HepG2 (cell line): ENCODE measurements around the gene HDAC3. TPM values are rescaled to one million over a fixed set of nuclear protein-coding genes. Genes with fewer than 3 reads are reported as not detected.

ENCODE experiments used
- CCAR2 ChIP-seq: fragments of 200-400 bp; formaldehyde crosslinking; optimal IDR thresholded peaks from 2 replicates; pipeline ENCODE3; 2018; ENCODE audit warnings: low read depth, mild to moderate bottlenecking, low read length, moderate library complexity
- DR1 ChIP-seq: sonication (generic); formaldehyde crosslinking; IDR thresholded peaks from 2 replicates; pipeline ENCODE4 v1.8.0; 2021; ENCODE audit warnings: mild to moderate bottlenecking, missing genetic modification reagents, inconsistent platforms
- GLI4 ChIP-seq: sonication (generic); formaldehyde crosslinking; IDR thresholded peaks from 2 replicates; pipeline ENCODE4 v1.5.1; 2020; ENCODE audit warnings: missing genetic modification reagents, mild to moderate bottlenecking, moderate library complexity, borderline replicate concordance
- HMGA1 ChIP-seq: sonication (generic); formaldehyde crosslinking; conservative IDR thresholded peaks from 2 replicates; pipeline ENCODE4 v1.4.0; 2020; ENCODE audit warnings: missing genetic modification reagents
- HOXA3 ChIP-seq: sonication (generic); formaldehyde crosslinking; IDR thresholded peaks from 2 replicates; pipeline ENCODE4 v1.5.0; 2020; ENCODE audit warnings: missing genetic modification reagents
- JUND ChIP-seq: sonication (generic); formaldehyde crosslinking; IDR thresholded peaks from 2 replicates; pipeline ENCODE4 v1.8.0; 2022; ENCODE audit warnings: mild to moderate bottlenecking, missing genetic modification reagents
- MNT ChIP-seq: fragments of 450-650 bp; IDR thresholded peaks from 2 replicates; pipeline ENCODE4 v1.6.1; 2016
- PHF8 ChIP-seq: sonication (generic); formaldehyde crosslinking; IDR thresholded peaks from 2 replicates; pipeline ENCODE4 v1.5.0; 2020; ENCODE audit warnings: missing genetic modification reagents
- REXO4 ChIP-seq: sonication (generic); formaldehyde crosslinking; IDR thresholded peaks from 2 replicates; pipeline ENCODE4 v1.8.0; 2022; ENCODE audit warnings: missing genetic modification reagents, mild to moderate bottlenecking, borderline replicate concordance
- SIX1 ChIP-seq: sonication (generic); formaldehyde crosslinking; IDR thresholded peaks from 2 replicates; pipeline ENCODE4 v1.4.0; 2020; ENCODE audit warnings: missing genetic modification reagents, borderline replicate concordance
- ZNF207 ChIP-seq: fragments of 450-650 bp; IDR thresholded peaks from 2 replicates; pipeline ENCODE4 v1.6.1; 2016; ENCODE audit warnings: antibody characterized with exemption, borderline replicate concordance
- ZNF496 ChIP-seq: sonication (generic); formaldehyde crosslinking; IDR thresholded peaks from 2 replicates; pipeline ENCODE4 v1.8.1; 2023; ENCODE audit warnings: mild to moderate bottlenecking, moderate library complexity, missing genetic modification reagents; ENCODE audit not compliant: insufficient replicate concordance
- ZNF513 ChIP-seq: sonication (generic); formaldehyde crosslinking; conservative IDR thresholded peaks from 2 replicates; pipeline ENCODE4 v1.5.0; 2020; ENCODE audit warnings: missing genetic modification reagents
- ZNF577 ChIP-seq: sonication (generic); formaldehyde crosslinking; IDR thresholded peaks from 2 replicates; pipeline ENCODE4 v1.4.0; 2020; ENCODE audit warnings: mild to moderate bottlenecking, low read depth, missing genetic modification reagents, borderline replicate concordance
- ZNF619 ChIP-seq: sonication (generic); formaldehyde crosslinking; IDR thresholded peaks from 2 replicates; pipeline ENCODE4 v1.4.0; 2020; ENCODE audit warnings: mild to moderate bottlenecking, missing genetic modification reagents
- ZNF652 ChIP-seq: IDR thresholded peaks from 2 replicates; pipeline ENCODE4 v1.6.1; 2016; ENCODE audit warnings: low read depth, borderline replicate concordance
- polyA plus RNA-seq, 8 experiments: library from polyadenylated mRNA; depleted of rRNA in 3 of 8; stranded (reverse) in 7 of 8; unstranded in 1 of 8; fragments of >200 nt; fragmentation: Illumina TruSeq in 4 of 8; extraction: Trizol in 4 of 8; gene quantifications; 2 replicates each; pipeline versions ENCODE4 v1.2.1 to v1.2.3, GENCODE V29; 2011 to 2016; ENCODE audit warnings: low read depth in 4 of 8, missing spikeins in 1 of 8, mixed read lengths in 1 of 8; ENCODE audit not compliant: insufficient read depth in 1 of 8
- total RNA-seq, 5 experiments: library from RNA; depleted of rRNA; stranded (reverse); fragments of >200 nt; fragmentation: Illumina TruSeq; extraction: Trizol; gene quantifications; 2 replicates each; pipeline ENCODE4 v1.2.3, GENCODE V29; 2016; ENCODE audit warnings: low read depth in 1 of 5
- TF ChIP-seq, protein P1 (sequence below): sonication (generic); formaldehyde crosslinking; IDR thresholded peaks from 2 replicates; pipeline ENCODE4 v1.8.1; 2023; ENCODE audit warnings: mild to moderate bottlenecking, inconsistent platforms, moderate library complexity, missing genetic modification reagents, borderline replicate concordance
- TF ChIP-seq, protein P2 (sequence below): sonication (generic); formaldehyde crosslinking; IDR thresholded peaks from 2 replicates; pipeline ENCODE4 v1.4.0; 2020; ENCODE audit warnings: missing genetic modification reagents
- TF ChIP-seq, protein P3 (sequence below): sonication (generic); formaldehyde crosslinking; IDR thresholded peaks from 2 replicates; pipeline ENCODE4 v1.4.0; 2020; ENCODE audit warnings: missing genetic modification reagents, mild to moderate bottlenecking, borderline replicate concordance

HDAC3 gene
- total and polyA plus RNA-seq, 2 of the 13 experiments (the other 11 are each of a cell fraction or from before 2014, with no cell fraction given): 84.0 to 94.1 TPM

GRCh38 chr5:141618804-141619554, 17.7 kb downstream of the HDAC3 start, which contains the start of gene DIAPH1 (continued):
- no peak for TF ChIP-seq HMGA1
- TF ChIP-seq ZNF207: no peak
- TF ChIP-seq, protein P1, sequence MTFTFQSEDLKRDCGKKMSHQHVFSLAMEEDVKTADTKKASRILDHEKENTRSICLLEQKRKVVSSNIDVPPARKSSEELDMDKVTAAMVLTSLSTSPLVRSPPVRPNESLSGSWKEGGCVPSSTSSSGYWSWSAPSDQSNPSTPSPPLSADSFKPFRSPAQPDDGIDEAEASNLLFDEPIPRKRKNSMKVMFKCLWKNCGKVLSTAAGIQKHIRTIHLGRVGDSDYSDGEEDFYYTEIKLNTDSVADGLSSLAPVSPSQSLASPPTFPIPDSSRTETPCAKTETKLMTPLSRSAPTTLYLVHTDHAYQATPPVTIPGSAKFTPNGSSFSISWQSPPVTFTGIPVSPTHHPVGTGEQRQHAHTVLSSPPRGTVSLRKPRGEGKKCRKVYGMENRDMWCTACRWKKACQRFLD (CRISPR knock-in tag): no peak
- 0 out of 2 replicates have a peak, but pooled peaks have one; percentile 39 for TF ChIP-seq DR1 (CRISPR knock-in tag)
- peak; percentile 55 for TF ChIP-seq PHF8
- TF ChIP-seq ZNF496 (CRISPR knock-in tag): no peak
- no peak for TF ChIP-seq ZNF513 (CRISPR knock-in tag)
- TF ChIP-seq MNT: peak; percentile 93
- no peak for TF ChIP-seq ZNF577 (CRISPR knock-in tag)
- TF ChIP-seq REXO4: no peak
- TF ChIP-seq JUND (CRISPR knock-in tag): 0 out of 2 replicates have a peak, but pooled peaks have one; percentile 51
- TF ChIP-seq ZNF619 (CRISPR knock-in tag): peak; percentile 84; the same call in 1 of the 2 replicates
- TF ChIP-seq CCAR2: no peak
- TF ChIP-seq, protein P2, sequence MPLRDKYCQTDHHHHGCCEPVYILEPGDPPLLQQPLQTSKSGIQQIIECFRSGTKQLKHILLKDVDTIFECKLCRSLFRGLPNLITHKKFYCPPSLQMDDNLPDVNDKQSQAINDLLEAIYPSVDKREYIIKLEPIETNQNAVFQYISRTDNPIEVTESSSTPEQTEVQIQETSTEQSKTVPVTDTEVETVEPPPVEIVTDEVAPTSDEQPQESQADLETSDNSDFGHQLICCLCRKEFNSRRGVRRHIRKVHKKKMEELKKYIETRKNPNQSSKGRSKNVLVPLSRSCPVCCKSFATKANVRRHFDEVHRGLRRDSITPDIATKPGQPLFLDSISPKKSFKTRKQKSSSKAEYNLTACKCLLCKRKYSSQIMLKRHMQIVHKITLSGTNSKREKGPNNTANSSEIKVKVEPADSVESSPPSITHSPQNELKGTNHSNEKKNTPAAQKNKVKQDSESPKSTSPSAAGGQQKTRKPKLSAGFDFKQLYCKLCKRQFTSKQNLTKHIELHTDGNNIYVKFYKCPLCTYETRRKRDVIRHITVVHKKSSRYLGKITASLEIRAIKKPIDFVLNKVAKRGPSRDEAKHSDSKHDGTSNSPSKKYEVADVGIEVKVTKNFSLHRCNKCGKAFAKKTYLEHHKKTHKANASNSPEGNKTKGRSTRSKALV (CRISPR knock-in tag): no peak
- TF ChIP-seq SIX1 (CRISPR knock-in tag): peak; percentile 23; the same call in 1 of the 2 replicates
- peak; percentile 86 for TF ChIP-seq HOXA3 (CRISPR knock-in tag)
- no peak for TF ChIP-seq GLI4 (CRISPR knock-in tag)
- TF ChIP-seq, protein P3, sequence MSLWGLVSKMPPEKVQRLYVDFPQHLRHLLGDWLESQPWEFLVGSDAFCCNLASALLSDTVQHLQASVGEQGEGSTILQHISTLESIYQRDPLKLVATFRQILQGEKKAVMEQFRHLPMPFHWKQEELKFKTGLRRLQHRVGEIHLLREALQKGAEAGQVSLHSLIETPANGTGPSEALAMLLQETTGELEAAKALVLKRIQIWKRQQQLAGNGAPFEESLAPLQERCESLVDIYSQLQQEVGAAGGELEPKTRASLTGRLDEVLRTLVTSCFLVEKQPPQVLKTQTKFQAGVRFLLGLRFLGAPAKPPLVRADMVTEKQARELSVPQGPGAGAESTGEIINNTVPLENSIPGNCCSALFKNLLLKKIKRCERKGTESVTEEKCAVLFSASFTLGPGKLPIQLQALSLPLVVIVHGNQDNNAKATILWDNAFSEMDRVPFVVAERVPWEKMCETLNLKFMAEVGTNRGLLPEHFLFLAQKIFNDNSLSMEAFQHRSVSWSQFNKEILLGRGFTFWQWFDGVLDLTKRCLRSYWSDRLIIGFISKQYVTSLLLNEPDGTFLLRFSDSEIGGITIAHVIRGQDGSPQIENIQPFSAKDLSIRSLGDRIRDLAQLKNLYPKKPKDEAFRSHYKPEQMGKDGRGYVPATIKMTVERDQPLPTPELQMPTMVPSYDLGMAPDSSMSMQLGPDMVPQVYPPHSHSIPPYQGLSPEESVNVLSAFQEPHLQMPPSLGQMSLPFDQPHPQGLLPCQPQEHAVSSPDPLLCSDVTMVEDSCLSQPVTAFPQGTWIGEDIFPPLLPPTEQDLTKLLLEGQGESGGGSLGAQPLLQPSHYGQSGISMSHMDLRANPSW (CRISPR knock-in tag): no peak
- no peak for TF ChIP-seq ZNF652
